ENCODE measurements around the gene CAPS. TPM values are rescaled to one million over a fixed set of nuclear protein-coding genes. Genes with fewer than 3 reads are reported as not detected.

The CAPS gene
- total RNA-seq, 1 donor from 2014 or later = 3.4 TPM

DNA sequence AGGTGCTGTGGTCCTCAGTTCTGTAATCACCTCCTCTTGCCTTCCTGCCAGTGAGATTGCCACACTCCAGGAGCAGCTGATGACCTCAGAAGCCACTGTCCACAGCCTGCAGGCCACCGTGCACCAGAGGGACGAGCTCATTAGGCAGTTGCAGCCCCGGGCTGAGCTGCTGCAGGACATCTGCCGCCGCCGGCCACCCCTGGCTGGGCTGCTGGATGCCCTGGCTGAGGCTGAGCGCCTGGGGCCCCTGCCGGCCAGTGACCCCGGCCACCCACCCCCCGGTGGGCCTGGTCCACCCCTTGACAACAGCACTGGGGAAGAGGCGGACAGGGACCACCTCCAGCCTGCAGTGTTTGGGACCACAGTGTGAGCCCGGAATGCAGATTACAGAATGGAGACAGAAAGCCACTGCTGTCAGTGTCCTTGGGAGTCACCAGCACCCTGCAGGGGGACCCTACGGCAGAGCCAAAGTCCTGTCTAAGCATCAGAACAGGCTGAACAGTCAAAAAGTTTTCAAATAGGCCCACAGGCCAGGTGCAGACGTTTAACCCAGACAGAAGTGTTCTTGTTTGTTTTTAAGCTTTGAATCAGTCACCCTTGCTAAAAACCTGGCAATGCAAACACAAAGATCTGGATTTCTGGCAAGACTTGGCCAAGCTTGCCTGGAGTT, 5.1 kb upstream of the CAPS start:
- Mint-ChIP-seq H3K36me3 (ENCODE audit: low read depth) (peaks cover 6% of the 10 kb centered on the region), H3K27me3 (ENCODE audit: insufficient read depth) (no peaks in the 10 kb centered on the region), H3K4me3 (no peak overlapping the region), H3K27ac (no peak overlapping the region), H3K9me3 (no peaks in the 10 kb centered on the region), H3K4me1 (ENCODE audit: low read depth) (peaks cover 20% of the 10 kb centered on the region)
- intact Hi-C loops (cut with micrococcal nuclease) = no loop called here
- no peak for DNase-seq (ENCODE audit: low spot score)

GRCh38 chr19:5910638-5910907, 3.5 kb upstream of the CAPS start:
- intact Hi-C loops (cut with micrococcal nuclease) = no loop called here
- Mint-ChIP-seq H3K4me1 (ENCODE audit: low read depth) (peaks cover 20% of the 10 kb centered on the region), H3K27me3 (ENCODE audit: insufficient read depth) (no peaks in the 10 kb centered on the region), H3K9me3 (no peaks in the 10 kb centered on the region), H3K36me3 (ENCODE audit: low read depth) (peaks cover 6% of the 10 kb centered on the region), H3K27ac (no peak overlapping the region), H3K4me3 (no peak overlapping the region)
- no peak for DNase-seq (ENCODE audit: low spot score)

GRCh38 chr19:5911366-5911765, 2.7 kb upstream of the CAPS start:
- H3K27ac Mint-ChIP-seq = no peak overlapping the region
- intact Hi-C loops (cut with micrococcal nuclease) = no loop called here
- peaks cover 12% of the 10 kb centered on the region for H3K4me1 Mint-ChIP-seq (ENCODE audit: low read depth)
- peaks cover 5% of the 10 kb centered on the region for H3K36me3 Mint-ChIP-seq (ENCODE audit: low read depth)
- no peak overlapping the region for H3K4me3 Mint-ChIP-seq
- no peak for DNase-seq (ENCODE audit: low spot score)
- no peaks in the 10 kb centered on the region for H3K27me3 Mint-ChIP-seq (ENCODE audit: insufficient read depth)
- H3K9me3 Mint-ChIP-seq = no peaks in the 10 kb centered on the region

GRCh38 chr19:5914358-5914774, 312 bp downstream of the CAPS start:
- Mint-ChIP-seq H3K4me3 (no peak overlapping the region), H3K27ac (no peak overlapping the region), H3K27me3 (ENCODE audit: insufficient read depth) (no peaks in the 10 kb centered on the region)

DNA sequence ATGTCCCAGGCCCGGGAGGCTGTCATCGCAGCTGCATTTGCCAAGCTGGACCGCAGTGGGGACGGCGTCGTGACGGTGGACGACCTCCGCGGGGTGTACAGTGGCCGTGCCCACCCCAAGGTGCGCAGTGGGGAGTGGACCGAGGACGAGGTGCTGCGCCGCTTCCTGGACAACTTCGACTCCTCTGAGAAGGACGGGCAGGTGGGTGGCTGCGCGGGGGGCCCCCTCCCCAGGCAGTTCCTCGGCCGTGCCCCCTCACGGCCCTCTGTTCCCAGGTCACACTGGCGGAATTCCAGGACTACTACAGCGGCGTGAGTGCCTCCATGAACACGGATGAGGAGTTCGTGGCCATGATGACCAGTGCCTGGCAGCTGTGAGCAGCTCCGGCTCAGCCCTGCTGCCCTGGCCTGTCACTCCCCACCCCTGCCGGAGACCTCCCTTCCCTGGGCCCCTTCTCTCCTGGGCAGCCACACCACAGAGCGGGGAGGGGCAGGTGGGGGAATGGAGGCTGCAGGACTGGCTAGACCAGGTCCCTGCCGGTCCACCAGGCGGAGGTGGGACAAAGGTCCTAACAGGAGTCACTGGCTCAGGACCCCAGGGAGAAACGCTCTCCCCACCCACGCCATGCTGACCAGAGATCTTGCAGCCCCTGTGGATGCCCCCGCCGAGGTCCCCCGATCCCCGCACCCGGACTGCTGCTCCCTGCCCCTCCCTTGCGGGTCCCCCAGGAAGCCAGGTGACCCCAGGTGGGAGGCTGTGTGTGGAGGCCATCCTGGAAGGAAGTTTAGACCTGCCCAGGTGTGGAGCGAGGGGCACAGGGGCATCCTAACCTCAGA, 1.1 kb downstream of the CAPS start:
- Mint-ChIP-seq H3K36me3 (ENCODE audit: low read depth) (peaks cover 10% of the 10 kb centered on the region), H3K4me3 (no peak overlapping the region), H3K27ac (no peak overlapping the region), H3K27me3 (ENCODE audit: insufficient read depth) (no peaks in the 10 kb centered on the region), H3K9me3 (no peaks in the 10 kb centered on the region), H3K4me1 (ENCODE audit: low read depth) (no peaks in the 10 kb centered on the region)
- intact Hi-C loops (cut with micrococcal nuclease) = no loop called here
- no peak for DNase-seq (ENCODE audit: low spot score)

More at GRCh38 chr19:5914358-5914774, 312 bp downstream of the CAPS start:
- Mint-ChIP-seq H3K36me3 (ENCODE audit: low read depth) (peaks cover 10% of the 10 kb centered on the region), H3K9me3 (no peaks in the 10 kb centered on the region), H3K4me1 (ENCODE audit: low read depth) (no peaks in the 10 kb centered on the region)
- DNase-seq (ENCODE audit: low spot score) = no peak
- intact Hi-C loops (cut with micrococcal nuclease) = no loop called here

DNA sequence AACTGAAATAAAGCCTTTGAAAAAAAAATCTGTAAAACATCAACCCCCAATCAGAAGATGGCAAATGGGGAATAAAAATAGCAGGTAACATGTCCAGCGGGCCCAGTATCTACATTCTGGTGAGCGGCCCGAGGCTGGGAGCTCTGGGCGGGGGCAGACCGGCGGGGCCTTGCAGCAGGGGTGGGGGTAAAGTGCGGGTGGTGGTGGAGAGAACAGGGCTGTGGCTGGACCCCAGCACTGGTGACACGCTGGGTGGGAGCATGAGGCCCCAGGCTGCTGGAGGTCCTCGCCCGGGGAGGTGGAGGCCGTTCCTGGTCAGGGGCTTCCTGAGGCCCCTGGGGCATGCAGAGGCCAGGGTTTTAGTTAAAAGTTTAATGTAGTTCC, 1.7 kb downstream of the CAPS start:
- DNase-seq (ENCODE audit: low spot score) = no peak
- intact Hi-C loops (cut with micrococcal nuclease) = no loop called here
- no peak overlapping the region for H3K27ac Mint-ChIP-seq
- no peaks in the 10 kb centered on the region for H3K27me3 Mint-ChIP-seq (ENCODE audit: insufficient read depth)
- H3K9me3 Mint-ChIP-seq = no peaks in the 10 kb centered on the region
- H3K36me3 Mint-ChIP-seq (ENCODE audit: low read depth) = peaks cover 10% of the 10 kb centered on the region
- no peak overlapping the region for H3K4me3 Mint-ChIP-seq
- no peaks in the 10 kb centered on the region for H3K4me1 Mint-ChIP-seq (ENCODE audit: low read depth)

- Mint-ChIP-seq H3K9me3 (no peaks in the 10 kb centered on the region), H3K27ac (no peak overlapping the region), H3K4me3 (no peak overlapping the region), H3K4me1 (ENCODE audit: low read depth) (no peaks in the 10 kb centered on the region), H3K36me3 (ENCODE audit: low read depth) (peaks cover 10% of the 10 kb centered on the region), H3K27me3 (ENCODE audit: insufficient read depth) (no peaks in the 10 kb centered on the region)
- intact Hi-C loops (cut with micrococcal nuclease) = no loop called here
- DNase-seq (ENCODE audit: low spot score) = no peak
Observed at GRCh38 chr19:5916181-5916708, 2.2 kb downstream of the CAPS start.

GRCh38 chr19:5917431-5918107, 3.5 kb downstream of the CAPS start:
- Mint-ChIP-seq H3K4me3 (no peak overlapping the region), H3K9me3 (no peaks in the 10 kb centered on the region), H3K27ac (no peak overlapping the region), H3K27me3 (ENCODE audit: insufficient read depth) (no peaks in the 10 kb centered on the region), H3K4me1 (ENCODE audit: low read depth) (no peaks in the 10 kb centered on the region), H3K36me3 (ENCODE audit: low read depth) (peaks cover 13% of the 10 kb centered on the region)
- intact Hi-C loops (cut with micrococcal nuclease) = no loop called here
- no peak for DNase-seq (ENCODE audit: low spot score)

DNA sequence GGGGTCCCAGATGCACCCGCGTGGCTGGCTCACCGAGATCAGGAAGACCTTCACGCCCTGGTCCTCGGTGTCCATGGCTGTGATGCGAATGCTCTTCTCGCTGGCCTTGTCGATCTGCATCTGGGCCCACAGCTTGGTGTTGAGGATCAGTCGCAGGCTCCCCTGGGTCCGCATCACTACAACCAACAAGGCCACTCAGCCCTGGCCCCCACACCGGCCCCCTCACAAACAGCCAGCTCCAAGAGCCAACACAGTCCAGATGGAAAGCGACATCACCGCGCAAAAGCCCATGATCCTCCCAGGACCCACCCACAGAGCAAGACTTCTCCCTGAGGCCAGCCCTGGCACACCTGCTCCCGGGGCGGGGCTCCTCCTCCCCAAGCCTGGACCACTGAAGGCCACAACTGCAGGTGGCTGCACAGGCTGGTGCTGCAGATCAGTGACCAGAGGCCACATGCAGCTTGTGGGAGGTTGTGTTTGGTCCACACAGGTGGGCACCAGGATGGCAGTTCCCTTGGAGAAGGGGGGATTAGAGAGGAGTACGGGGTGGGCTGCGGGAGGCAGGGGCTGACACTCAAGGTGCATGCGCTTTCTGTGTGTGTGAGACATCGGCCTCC, 4.5 kb downstream of the CAPS start:
- Mint-ChIP-seq H3K27me3 (ENCODE audit: insufficient read depth) (no peaks in the 10 kb centered on the region), H3K27ac (no peak overlapping the region), H3K4me1 (ENCODE audit: low read depth) (no peaks in the 10 kb centered on the region), H3K9me3 (no peaks in the 10 kb centered on the region), H3K36me3 (ENCODE audit: low read depth) (peaks cover 17% of the 10 kb centered on the region), H3K4me3 (no peak overlapping the region)
- intact Hi-C loops (cut with micrococcal nuclease) = no loop called here
- DNase-seq (ENCODE audit: low spot score) = no peak

DNA sequence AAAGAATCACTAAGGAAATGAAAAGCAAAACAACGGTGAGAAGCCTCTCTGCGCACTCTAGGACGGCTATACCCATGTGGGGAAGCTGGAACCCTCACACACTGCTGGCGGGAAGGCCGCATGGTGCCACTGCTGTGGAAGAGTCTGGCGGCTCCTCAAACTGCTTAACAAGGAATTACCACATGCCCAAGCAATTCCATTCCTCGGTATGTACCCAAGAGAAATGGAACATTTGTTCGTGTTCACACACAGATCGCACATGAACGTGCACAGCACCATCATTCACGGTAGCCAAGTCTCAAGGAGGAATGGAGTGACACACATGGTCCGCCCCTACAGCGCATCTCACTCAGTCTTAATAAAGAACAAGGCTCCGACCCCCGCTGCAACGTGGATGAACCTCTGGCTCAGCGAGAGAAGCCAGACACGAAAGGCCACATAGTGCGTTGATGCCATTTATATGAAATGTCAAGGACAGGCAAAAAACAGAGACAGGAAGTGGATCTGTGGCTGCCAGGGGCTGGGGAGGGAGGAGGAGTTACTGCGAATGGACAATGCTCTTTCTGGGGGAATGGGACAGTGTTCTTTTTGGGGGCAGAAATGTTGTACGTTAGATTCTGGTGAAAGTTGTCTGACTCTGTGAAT, 7.6 kb downstream of the CAPS start:
- peaks cover 21% of the 10 kb centered on the region for H3K36me3 Mint-ChIP-seq (ENCODE audit: low read depth)
- no peak overlapping the region for H3K27ac Mint-ChIP-seq
- intact Hi-C loops (cut with micrococcal nuclease) = no loop called here
- no peaks in the 10 kb centered on the region for H3K4me1 Mint-ChIP-seq (ENCODE audit: low read depth)
- H3K27me3 Mint-ChIP-seq (ENCODE audit: insufficient read depth) = no peaks in the 10 kb centered on the region
- H3K9me3 Mint-ChIP-seq = no peaks in the 10 kb centered on the region
- DNase-seq (ENCODE audit: low spot score) = no peak
- no peak overlapping the region for H3K4me3 Mint-ChIP-seq

DNA sequence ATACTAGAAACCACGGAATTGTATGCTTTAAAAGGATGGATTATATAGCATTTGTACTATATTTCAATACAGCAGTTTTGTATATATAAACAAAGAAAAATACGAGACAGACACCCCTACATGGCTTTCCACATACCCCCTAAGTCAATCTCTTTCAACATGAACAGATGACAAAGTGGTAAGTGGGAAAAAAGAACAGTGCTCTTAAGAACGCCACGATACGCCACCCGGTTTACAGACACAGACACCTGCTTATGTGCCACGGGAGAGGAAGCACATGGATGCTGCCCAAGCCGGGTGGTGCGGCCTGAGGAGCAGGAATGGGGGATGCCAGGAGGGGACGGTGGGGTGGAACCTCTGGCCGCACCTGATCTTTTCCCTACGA, 8.1 kb downstream of the CAPS start:
- no peak overlapping the region for H3K4me3 Mint-ChIP-seq
- peaks cover 23% of the 10 kb centered on the region for H3K36me3 Mint-ChIP-seq (ENCODE audit: low read depth)
- no peak for DNase-seq (ENCODE audit: low spot score)
- H3K4me1 Mint-ChIP-seq (ENCODE audit: low read depth) = no peaks in the 10 kb centered on the region
- H3K9me3 Mint-ChIP-seq = no peaks in the 10 kb centered on the region
- H3K27ac Mint-ChIP-seq = no peak overlapping the region
- intact Hi-C loops (cut with micrococcal nuclease) = no loop called here
- no peaks in the 10 kb centered on the region for H3K27me3 Mint-ChIP-seq (ENCODE audit: insufficient read depth)

GRCh38 chr19:5923356-5923755, 9.3 kb downstream of the CAPS start:
- H3K27ac Mint-ChIP-seq = no peak overlapping the region
- no peak overlapping the region for H3K4me3 Mint-ChIP-seq
- H3K27me3 Mint-ChIP-seq (ENCODE audit: insufficient read depth) = no peaks in the 10 kb centered on the region
- no peaks in the 10 kb centered on the region for H3K4me1 Mint-ChIP-seq (ENCODE audit: low read depth)
- peaks cover 30% of the 10 kb centered on the region for H3K36me3 Mint-ChIP-seq (ENCODE audit: low read depth)
- H3K9me3 Mint-ChIP-seq = no peaks in the 10 kb centered on the region
- DNase-seq (ENCODE audit: low spot score) = no peak
- intact Hi-C loops (cut with micrococcal nuclease) = no loop called here

Measured in activated T-helper 1 cell treated with anti-CD3 and anti-CD28 coated beads, Interleukin-12 subunit alpha, Interleukin-12 subunit beta, Interleukin-2, Interleukin-4 antibody, amounts not matched to agents 30 ng/mL and 10 ng/mL and 1 ng/mL, durations not matched to agents 14 hours and 24 hours and 36 hours (primary cell).